Ovary (tissue), 9 donors: ENCODE data around the gene HOATZ. TPM values are rescaled to one million over a fixed set of nuclear protein-coding genes. Genes with fewer than 3 reads are reported as not detected.

Source experiments
- DNase-seq, 5 donors: peaks; one replicate each; pipeline ENCODE4 v3.0.0-alpha.2; 2019 to 2020
- H3K27ac ChIP-seq, 2 donors: fragments of 200-600 bp; one replicate each; pipeline versions ENCODE4 v1.5.1 to v1.8.0; 2019 to 2022
- H3K27me3 ChIP-seq: fragments of 200-600 bp; one replicate; pipeline ENCODE4 v1.8.0; 2022
- H3K36me3 ChIP-seq: fragments of 200-600 bp; sonication (generic); one replicate; pipeline ENCODE4 v1.5.1; 2019
- H3K4me1 ChIP-seq: one replicate; pipeline ENCODE4 v1.8.1; 2013; ENCODE audit warnings: mild to moderate bottlenecking, moderate library complexity; ENCODE audit not compliant: insufficient read depth
- H3K4me3 ChIP-seq: fragments of 200-600 bp; sonication (generic); one replicate; pipeline ENCODE4 v1.5.1; 2017
- H3K9me3 ChIP-seq, 2 donors: fragments of 200-600 bp in 1 of 2; sonication (generic) in 1 of 2; one replicate each; pipeline versions ENCODE4 v1.5.1 to v1.8.1; 2013 to 2019; ENCODE audit warnings: mild to moderate bottlenecking in 1 of 2, moderate library complexity in 1 of 2
- CTCF ChIP-seq, 3 donors: fragments of 450-650 bp in 2 of 3; fragments of 200-600 bp in 1 of 3; IDR thresholded peaks; one replicate each; pipeline versions ENCODE4 v1.5.1 to v1.8.0; 2016 to 2022; ENCODE audit warnings: antibody characterized with exemption in 3 of 3, mild to moderate bottlenecking in 1 of 3
- EP300 ChIP-seq: sonication (generic); formaldehyde crosslinking; IDR thresholded peaks from one replicate; pipeline ENCODE4 v1.6.1; 2017; ENCODE audit warnings: antibody characterized with exemption
- POLR2A ChIP-seq: fragments of 450-650 bp; IDR thresholded peaks from one replicate; pipeline ENCODE4 v1.6.1; 2017; ENCODE audit warnings: antibody characterized with exemption, mild to moderate bottlenecking, moderate library complexity
- WGBS, 3 donors: extraction: QIAGEN DNeasy Blood & Tissue Kit in 1 of 3; methylation state at CpG; one replicate each; pipeline versions ENCODE4 v1.1.5 to v1.1.7; 2013 to 2017; 5-methylcytosine and 5-hydroxymethylcytosine counted together
- intact Hi-C, 4 donors: fragments of 100-400 bp; cut with DNase I; formaldehyde crosslinking; loops; one replicate each; pipeline versions ENCODE4 v1.11.0 to v1.15.1; 2022 to 2023
- polyA plus RNA-seq, 2 donors: library from polyadenylated mRNA; stranded (reverse); fragments of 200-250 nt in 1 of 2; fragments of 350-450 nt in 1 of 2; fragmentation: Illumina TruSeq in 1 of 2; extraction: RNeasy Lipid Tissue Mini Kit (QIAGEN cat#74804) in 1 of 2; gene quantifications; one replicate each; pipeline ENCODE4 v1.2.3, GENCODE V29; 2013 to 2014
- total RNA-seq, 7 donors: library from RNA; depleted of rRNA in 2 of 7; stranded (reverse); fragments of >200 nt in 2 of 7; fragmentation: NEBNext Ultra II Directional in 3 of 7; extraction: Animal tissue kit (Norgen Biotek cat#: 25700) in 3 of 7; gene quantifications; one replicate each; pipeline versions ENCODE4 v1.1.0 to v1.2.4, GENCODE V29; 2016 to 2023
- donor health status: DM: no; HTN: no; CAD: no; lungs with moderate emphysema.
- donor health status: DM: no; HTN: no; CAD: no.
- donor health status: Bipolar disorder and iron deficiency.
- donor health status: DM: yes; HTN: yes; CAD: no.
- donor health status: DM: no; HTN: no; CAD: no.
- donor health status: DM: yes; HTN: yes; CAD: no.

The HOATZ gene
- total and polyA plus RNA-seq, 9 donors, result 0.34 to 30.8 (median 1.9) TPM; not detected in 3

- DNase-seq, result no peak
- Histone ChIP-seq H3K4me1 (no peaks in the 10 kb centered on the region), H3K9me3 (no peaks in the 10 kb centered on the region), H3K4me3 (no peak overlapping the region), H3K27me3 (no peaks in the 10 kb centered on the region), H3K36me3 (no peaks in the 10 kb centered on the region), H3K27ac (no peak overlapping the region)
- TF ChIP-seq CTCF (IDR thresholded peaks at IDR 0.05) (no peak), POLR2A (no peak), EP300 (no peak)
- 81 to 93% (median 85%) methylated on average over 1 of the region's 1 CpG for WGBS, 3 donors
- intact Hi-C loops, result no loop called here
Measured at GRCh38 chr11:111527279-111527678, 12.7 kb downstream of the HOATZ start.

- Histone ChIP-seq H3K27ac (no peak overlapping the region), H3K4me1 (no peaks in the 10 kb centered on the region), H3K9me3 (no peaks in the 10 kb centered on the region), H3K36me3 (no peaks in the 10 kb centered on the region), H3K4me3 (no peak overlapping the region), H3K27me3 (no peaks in the 10 kb centered on the region)
- DNase-seq, result no peak
- intact Hi-C loops, result no loop called here
- 11 to 18% (median 18%) methylated on average over 1 of the region's 1 CpG for WGBS, 3 donors
- TF ChIP-seq EP300, result no peak
- TF ChIP-seq POLR2A, result no peak
- TF ChIP-seq CTCF (IDR thresholded peaks at IDR 0.05), result no peak
Measured at GRCh38 chr11:111528557-111528956, 14.0 kb downstream of the HOATZ start.

- H3K4me3 ChIP-seq, result no peak overlapping the region
- WGBS, 3 donors, result 53 to 61% (median 59%) methylated on average over 3 of the region's 3 CpGs
- H3K36me3 ChIP-seq, result no peaks in the 10 kb centered on the region
- DNase-seq, result no peak
- intact Hi-C loops, result no loop called here
- no peaks in the 10 kb centered on the region for H3K27me3 ChIP-seq
- TF ChIP-seq EP300 (no peak), POLR2A (no peak), CTCF (IDR thresholded peaks at IDR 0.05) (no peak)
- no peaks in the 10 kb centered on the region for H3K9me3 ChIP-seq
- no peaks in the 10 kb centered on the region for H3K4me1 ChIP-seq
- H3K27ac ChIP-seq, result no peak overlapping the region
Measured at GRCh38 chr11:111530091-111530490, 15.5 kb downstream of the HOATZ start.

- DNase-seq, result no peak
- no peak for TF ChIP-seq CTCF (IDR thresholded peaks at IDR 0.05)
- no peak for TF ChIP-seq EP300
- TF ChIP-seq POLR2A, result no peak
- Histone ChIP-seq H3K4me3 (no peak overlapping the region), H3K27ac (no peak overlapping the region), H3K4me1 (no peaks in the 10 kb centered on the region), H3K9me3 (no peaks in the 10 kb centered on the region), H3K27me3 (no peaks in the 10 kb centered on the region), H3K36me3 (no peaks in the 10 kb centered on the region)
- intact Hi-C loops, result no loop called here
Measured at GRCh38 chr11:111531136-111531535, 16.6 kb downstream of the HOATZ start.
